Stimulated activated naive CD8-positive, alpha-beta T cell treated with anti-CD3 and anti-CD28 coated beads, Interleukin-15, Interleukin-2, amounts not matched to agents 100 U/mL and 50 U/mL, for 24 hours (primary cell): ENCODE data around the gene ZNF429.
"Not testable (repeated sequence)": the region's sequence is repeated elsewhere in the genome, so short reads cannot be mapped to it uniquely, and the experiment has no call there.

Experiments used
- ATAC-seq: fragments of 150-1000 bp; cut with Tn5 transposase; one replicate; pipeline ENCODE4 v1.10.0; 2021
- DNase-seq: peaks from one replicate; pipeline ENCODE4 v3.0.0; 2021

ZNF429 gene

GRCh38 chr19:21519488-21519887 is 14.1 kb downstream of the ZNF429 start:
- ATAC-seq, result no peak
- no peak for DNase-seq

- ATAC-seq (no peak), DNase-seq (no peak)
These were observed 27.5 kb downstream of the ZNF429 start for GRCh38 chr19:21532904-21533303.

GRCh38 chr19:21536741-21537290 is 31.4 kb downstream of the ZNF429 start:
- not testable (repeated sequence) for DNase-seq

GRCh38 chr19:21559444-21559843 is 54.0 kb downstream of the ZNF429 start:
- no peak for DNase-seq
- no peak for ATAC-seq

More at GRCh38 chr19:21536741-21537290, 31.4 kb downstream of the ZNF429 start:
- not testable (repeated sequence) for ATAC-seq

- ATAC-seq (no peak), DNase-seq (no peak)
These were observed 59.0 kb downstream of the ZNF429 start for GRCh38 chr19:21564406-21564805.

- ATAC-seq (no peak), DNase-seq (no peak)
These were observed 60.7 kb downstream of the ZNF429 start for GRCh38 chr19:21566073-21566472.

GRCh38 chr19:21567806-21568205 is 62.4 kb downstream of the ZNF429 start:
- not testable (repeated sequence) for DNase-seq, ATAC-seq

GRCh38 chr19:21568816-21569493 is 63.6 kb downstream of the ZNF429 start:
- peak; percentile 97 for ATAC-seq
- DNase-seq, result peak; percentile 63

GRCh38 chr19:21569494-21569865 is 64.1 kb downstream of the ZNF429 start:
- ATAC-seq (peak; percentile 58), DNase-seq (peak; percentile 27)

GRCh38 chr19:21571316-21571715 is 65.9 kb downstream of the ZNF429 start:
- ATAC-seq, result no peak
- no peak for DNase-seq

- ATAC-seq, result no peak
- no peak for DNase-seq
These were observed 69.2 kb downstream of the ZNF429 start for GRCh38 chr19:21574607-21575006.

GRCh38 chr19:21576481-21576880 is 71.1 kb downstream of the ZNF429 start:
- no peak for DNase-seq

GRCh38 chr19:21580101-21580500 is 74.7 kb downstream of the ZNF429 start:
- ATAC-seq (no peak), DNase-seq (no peak)

More at GRCh38 chr19:21576481-21576880, 71.1 kb downstream of the ZNF429 start:
- no peak for ATAC-seq

GRCh38 chr19:21580818-21581217 is 75.4 kb downstream of the ZNF429 start:
- ATAC-seq (no peak), DNase-seq (no peak)

- no peak for ATAC-seq
- no peak for DNase-seq
These were observed 76.3 kb downstream of the ZNF429 start for GRCh38 chr19:21581646-21582240.

- ATAC-seq (no peak), DNase-seq (no peak)
These were observed 79.1 kb downstream of the ZNF429 start for GRCh38 chr19:21584537-21584936.

GRCh38 chr19:21585281-21585890 is 80.0 kb downstream of the ZNF429 start:
- DNase-seq, result no peak

GRCh38 chr19:21586311-21587116 is 81.1 kb downstream of the ZNF429 start:
- DNase-seq, result no peak
- ATAC-seq, result peak; percentile 46

More at GRCh38 chr19:21585281-21585890, 80.0 kb downstream of the ZNF429 start:
- ATAC-seq, result no peak

GRCh38 chr19:21587117-21587461 is 81.7 kb downstream of the ZNF429 start:
- no peak for DNase-seq
- ATAC-seq, result no peak

- ATAC-seq (no peak), DNase-seq (no peak)
These were observed 82.1 kb downstream of the ZNF429 start for GRCh38 chr19:21587549-21587948.

- DNase-seq (no peak), ATAC-seq (no peak)
These were observed 82.7 kb downstream of the ZNF429 start for GRCh38 chr19:21588065-21588601.

- no peak for ATAC-seq
- DNase-seq, result no peak
These were observed 85.5 kb downstream of the ZNF429 start for GRCh38 chr19:21590867-21591266.
